ENCODE measurements around the gene MRPL44.

MRPL44 gene

DNA sequence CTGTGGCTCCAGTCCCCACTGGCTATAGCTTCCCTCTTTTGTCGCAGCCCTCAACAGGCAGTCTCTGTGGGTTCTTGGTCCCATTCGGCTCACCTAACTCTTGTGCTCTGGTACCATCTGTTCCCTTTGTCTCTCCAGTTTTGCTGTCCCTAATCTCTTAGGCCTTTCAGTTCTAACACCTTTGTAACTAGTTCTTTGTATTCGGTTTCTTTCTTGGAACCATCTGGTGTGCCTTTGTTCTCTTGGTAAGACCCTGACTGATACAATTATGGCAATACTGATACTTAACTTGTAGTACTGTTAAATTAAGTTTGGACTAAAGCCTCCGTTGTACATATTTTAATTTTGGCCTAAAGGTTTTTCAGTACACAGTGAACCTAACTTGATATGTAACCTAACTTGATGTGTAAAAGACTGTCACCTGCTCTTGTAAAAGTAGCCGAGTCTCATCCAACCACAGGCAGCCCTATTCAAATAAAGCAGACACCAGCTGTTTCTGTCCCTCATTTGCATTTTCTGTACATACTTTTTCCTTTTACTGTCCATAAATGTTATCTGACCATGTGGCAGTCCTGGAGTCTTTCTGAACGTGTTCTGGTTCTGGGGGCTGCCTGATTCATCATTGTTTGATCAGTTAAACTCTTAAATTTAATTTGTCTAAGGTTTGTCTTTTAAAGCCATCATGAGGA lies 4.8 kb upstream of the MRPL44 start:
- DNase-seq (ENCODE audit: low read depth) = no peak
- no peak overlapping the region for H3K4me3 ChIP-seq (ENCODE audit: low read length)
- TF ChIP-seq, protein P1, sequence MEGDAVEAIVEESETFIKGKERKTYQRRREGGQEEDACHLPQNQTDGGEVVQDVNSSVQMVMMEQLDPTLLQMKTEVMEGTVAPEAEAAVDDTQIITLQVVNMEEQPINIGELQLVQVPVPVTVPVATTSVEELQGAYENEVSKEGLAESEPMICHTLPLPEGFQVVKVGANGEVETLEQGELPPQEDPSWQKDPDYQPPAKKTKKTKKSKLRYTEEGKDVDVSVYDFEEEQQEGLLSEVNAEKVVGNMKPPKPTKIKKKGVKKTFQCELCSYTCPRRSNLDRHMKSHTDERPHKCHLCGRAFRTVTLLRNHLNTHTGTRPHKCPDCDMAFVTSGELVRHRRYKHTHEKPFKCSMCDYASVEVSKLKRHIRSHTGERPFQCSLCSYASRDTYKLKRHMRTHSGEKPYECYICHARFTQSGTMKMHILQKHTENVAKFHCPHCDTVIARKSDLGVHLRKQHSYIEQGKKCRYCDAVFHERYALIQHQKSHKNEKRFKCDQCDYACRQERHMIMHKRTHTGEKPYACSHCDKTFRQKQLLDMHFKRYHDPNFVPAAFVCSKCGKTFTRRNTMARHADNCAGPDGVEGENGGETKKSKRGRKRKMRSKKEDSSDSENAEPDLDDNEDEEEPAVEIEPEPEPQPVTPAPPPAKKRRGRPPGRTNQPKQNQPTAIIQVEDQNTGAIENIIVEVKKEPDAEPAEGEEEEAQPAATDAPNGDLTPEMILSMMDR (IDR thresholded peaks at IDR 0.05; ENCODE audit: insufficient read depth, low read depth, low read length, missing control alignments) = no peak

DNA sequence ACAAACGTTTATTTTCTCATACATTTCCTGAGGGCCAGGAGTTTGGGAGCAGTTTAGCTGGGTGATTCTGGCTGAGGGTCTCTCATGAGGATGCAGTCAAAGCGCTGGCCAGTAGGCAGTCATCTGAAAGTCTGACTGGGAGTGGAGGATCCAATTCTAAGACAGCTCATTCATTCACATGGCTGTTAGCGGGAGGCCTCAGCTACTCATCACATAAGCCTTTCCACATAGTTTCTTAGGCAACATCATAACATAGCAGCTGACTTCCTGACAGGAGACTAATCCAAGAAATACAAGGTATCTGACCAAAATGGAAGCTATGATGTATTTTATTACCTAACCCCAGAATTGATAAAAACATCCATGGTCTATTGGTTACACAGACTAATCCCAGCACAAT lies 2.9 kb upstream of the MRPL44 start:
- no peak overlapping the region for H3K4me3 ChIP-seq (ENCODE audit: low read length)
- TF ChIP-seq, protein P1 (IDR thresholded peaks at IDR 0.05; ENCODE audit: insufficient read depth, low read depth, low read length, missing control alignments) = no peak
- DNase-seq (ENCODE audit: low read depth) = peak; percentile 72

DNA sequence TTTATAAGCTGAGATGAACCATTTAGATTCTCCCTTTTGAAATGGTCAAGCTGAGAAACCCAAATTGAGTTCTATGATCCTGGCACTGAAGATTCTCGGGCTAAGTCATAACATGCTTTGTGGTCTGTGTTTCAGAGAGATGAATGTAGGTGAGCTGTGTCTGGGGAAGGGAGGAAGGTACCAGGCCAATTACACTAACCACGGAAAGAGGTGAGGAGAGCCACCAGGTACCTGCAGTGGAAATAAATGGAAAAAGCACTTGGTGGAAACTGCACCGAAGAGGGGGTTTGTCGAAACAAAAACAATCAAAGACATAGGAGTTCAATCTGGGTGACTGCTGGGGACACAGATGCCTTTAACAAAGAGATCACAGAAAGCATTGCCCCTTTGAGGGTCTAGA lies 963 bp upstream of the MRPL44 start:
- TF ChIP-seq, protein P1 (IDR thresholded peaks at IDR 0.05; ENCODE audit: insufficient read depth, low read depth, low read length, missing control alignments) = no peak
- H3K4me3 ChIP-seq (ENCODE audit: low read length) = no peak overlapping the region
- peak; percentile 77 for DNase-seq (ENCODE audit: low read depth)

DNA sequence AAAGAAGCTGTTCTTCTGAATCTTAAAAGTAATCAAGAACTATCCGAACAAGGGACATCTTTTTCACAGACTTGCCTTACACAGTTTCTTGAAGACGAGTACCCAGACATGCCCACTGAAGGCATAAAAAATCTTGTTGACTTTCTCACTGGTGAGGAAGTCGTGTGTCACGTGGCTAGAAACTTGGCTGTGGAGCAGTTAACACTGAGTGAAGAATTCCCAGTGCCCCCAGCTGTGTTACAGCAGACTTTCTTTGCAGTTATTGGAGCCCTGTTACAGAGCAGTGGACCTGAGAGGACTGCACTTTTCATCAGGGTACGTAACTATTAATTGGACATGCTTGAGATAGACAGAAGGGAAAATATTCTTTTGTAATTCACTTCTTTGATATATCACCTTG lies 2.4 kb downstream of the MRPL44 start:
- TF ChIP-seq, protein P1 (IDR thresholded peaks at IDR 0.05; ENCODE audit: insufficient read depth, low read depth, low read length, missing control alignments) = no peak
- H3K4me3 ChIP-seq (ENCODE audit: low read length) = no peak overlapping the region
- DNase-seq (ENCODE audit: low read depth) = peak; percentile 45

DNA sequence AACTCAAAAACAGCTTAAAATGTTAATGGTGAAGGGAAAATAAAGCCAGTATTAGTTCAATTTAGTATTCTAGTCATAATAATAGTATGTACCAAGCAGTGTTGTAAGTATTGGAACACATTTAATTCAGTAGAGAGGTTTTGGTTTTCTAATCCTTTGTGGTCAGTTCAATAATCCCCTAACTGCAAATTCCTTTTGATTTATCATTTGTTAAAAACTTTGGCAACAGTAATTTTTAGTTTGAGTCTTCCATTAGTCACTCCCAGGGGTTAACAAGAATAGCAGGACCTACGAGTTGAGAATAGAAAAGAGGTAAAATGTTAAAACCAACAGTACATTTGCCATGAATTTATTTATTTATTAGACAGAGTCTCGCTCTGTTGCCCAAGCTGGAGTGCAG lies 10.7 kb downstream of the MRPL44 start:
- DNase-seq (ENCODE audit: low read depth) = peak; percentile 34
- TF ChIP-seq, protein P1 (IDR thresholded peaks at IDR 0.05; ENCODE audit: insufficient read depth, low read depth, low read length, missing control alignments) = no peak
- H3K4me3 ChIP-seq (ENCODE audit: low read length) = no peak overlapping the region

DNA sequence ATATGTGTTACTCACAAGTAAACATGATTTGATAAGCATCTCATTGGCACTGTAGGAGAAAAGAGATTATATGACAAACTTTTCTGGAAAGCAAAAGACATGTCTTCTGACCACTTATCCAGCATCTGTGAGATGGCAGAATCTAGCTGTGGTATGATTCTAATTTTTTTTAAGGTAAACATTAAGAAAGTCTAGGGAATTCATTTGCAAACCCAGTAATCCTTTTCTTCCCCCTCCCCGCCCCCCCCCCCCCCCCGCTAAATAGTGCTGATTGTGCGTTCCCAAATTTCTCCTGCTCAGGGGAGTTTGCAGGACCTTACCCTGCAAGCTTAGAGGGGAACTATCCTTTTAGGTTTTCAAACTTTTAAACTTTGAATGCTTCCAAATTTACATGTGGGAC lies 12.1 kb downstream of the MRPL44 start:
- no peak for DNase-seq (ENCODE audit: low read depth)
- TF ChIP-seq, protein P1 (IDR thresholded peaks at IDR 0.05; ENCODE audit: insufficient read depth, low read depth, low read length, missing control alignments) = no peak

DNA sequence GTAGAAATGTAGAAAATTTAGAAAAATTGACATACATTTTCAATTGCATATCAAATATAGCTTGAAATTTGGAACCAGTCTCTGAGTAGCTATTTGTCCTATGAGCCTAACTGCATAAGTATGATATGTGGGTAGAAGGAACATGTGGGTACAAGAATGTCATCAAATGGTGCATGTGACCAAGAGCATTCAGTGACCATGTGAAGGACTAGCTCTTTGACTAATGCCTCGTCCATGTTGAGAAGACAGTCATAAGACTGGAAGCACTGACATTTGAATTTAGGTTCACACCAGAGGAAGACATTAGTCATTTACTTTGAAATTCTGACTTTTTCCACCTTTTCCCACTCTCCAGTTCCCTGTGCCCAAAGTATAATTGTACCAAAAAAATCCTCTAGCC lies 12.6 kb downstream of the MRPL44 start:
- H3K4me3 ChIP-seq (ENCODE audit: low read length) = no peak overlapping the region
- peak; percentile 36 for DNase-seq (ENCODE audit: low read depth)
- TF ChIP-seq, protein P1 (IDR thresholded peaks at IDR 0.05; ENCODE audit: insufficient read depth, low read depth, low read length, missing control alignments) = no peak

More for the DNA sequence above, 12.1 kb downstream of the MRPL44 start:
- no peak overlapping the region for H3K4me3 ChIP-seq (ENCODE audit: low read length)
